ENCODE results near the gene ZRANB2. TPM values are rescaled to one million over a fixed set of nuclear protein-coding genes. Genes with fewer than 3 reads are reported as not detected.

ZRANB2 gene
- total RNA-seq (2014; rRNA removed; shearing (Covaris generic)) (29.3 and 33.8 TPM in 2 replicates), polyA plus RNA-seq (2016; fragmentation: Nextera tagmentation; extraction: Ambion mirVana) (67.7 and 76.7 TPM in 2 replicates)

- Histone ChIP-seq H3K9me3 (ENCODE audit: low read depth) (no peaks in the 10 kb centered on the region), H2AFZ (peak within 1 kb of the TSS; percentile 88), H3K27ac (peak within 1 kb of the TSS; percentile 91), H3K27me3 (replicated peaks; ENCODE audit: insufficient read depth) (no peaks in the 10 kb centered on the region), H3K4me2 (ENCODE audit: unreplicated experiment) (peak within 1 kb of the TSS; percentile 99), H4K20me1 (ENCODE audit: insufficient read depth) (peaks cover 16% of the 10 kb centered on the region), H3K4me1 (ENCODE audit: insufficient read depth) (peaks cover 25% of the 10 kb centered on the region), H3K4me3 (peak within 1 kb of the TSS; percentile 100), H3F3A (ENCODE audit: insufficient read depth) (peaks cover 6% of the 10 kb centered on the region; the same call in 1 of the 2 replicates), H3K36me3 (ENCODE audit: low read depth) (peaks cover 29% of the 10 kb centered on the region), H3K9ac (peak within 1 kb of the TSS; percentile 97), H3K79me2 (ENCODE audit: insufficient read depth) (peaks cover 53% of the 10 kb centered on the region), H3K9me2 (ENCODE audit: insufficient read depth) (no peaks in the 10 kb centered on the region)
- 1 to 2% methylated on average over 33 of the region's 33 CpGs for WGBS, 2 experiments (ENCODE audit: low coverage in 1 of 2, low lambda C conversion rate in 2 of 2, missing lambda C conversion rate in 2 of 2)
- TF ChIP-seq EZH2 (IDR thresholded peaks at IDR 0.05; ENCODE audit: insufficient read depth, poor library complexity, severe bottlenecking) (no peak), EZH2phosphoT487 (IDR thresholded peaks at IDR 0.05; ENCODE audit: insufficient read depth, low read depth) (no peak)
- in situ Hi-C loops (cut with MboI), result no loop called here
- peak; percentile 97 for DNase-seq
Observed at GRCh38 chr1:71080739-71081696, at the start of gene ZRANB2. TSS of gene ZRANB2 (minus strand) at chr1:71081035. CDS start at chr1:71080995, 40 bp downstream.

- H3K4me3 ChIP-seq, result no peak overlapping the region
- H3K27ac ChIP-seq, result no peak overlapping the region
- peaks cover 3% of the 10 kb centered on the region for H3K9me3 ChIP-seq (ENCODE audit: low read depth)
- in situ Hi-C loops (cut with MboI), result no loop called here
- H3K9me2 ChIP-seq (ENCODE audit: insufficient read depth), result no peaks in the 10 kb centered on the region
- H3K79me2 ChIP-seq (ENCODE audit: insufficient read depth), result no peaks in the 10 kb centered on the region
- no peaks in the 10 kb centered on the region for H3K36me3 ChIP-seq (ENCODE audit: low read depth)
- 14% methylated on average over 2 of the region's 2 CpGs for WGBS, 2 experiments (ENCODE audit: low coverage in 1 of 2, low lambda C conversion rate in 2 of 2, missing lambda C conversion rate in 2 of 2)
- H2AFZ ChIP-seq, result no peak overlapping the region
- TF ChIP-seq EZH2 (IDR thresholded peaks at IDR 0.05; ENCODE audit: insufficient read depth, poor library complexity, severe bottlenecking) (no peak), EZH2phosphoT487 (IDR thresholded peaks at IDR 0.05; ENCODE audit: insufficient read depth, low read depth) (no peak)
- H3K9ac ChIP-seq, result no peak overlapping the region
- no peaks in the 10 kb centered on the region for H4K20me1 ChIP-seq (ENCODE audit: insufficient read depth)
- no peaks in the 10 kb centered on the region for H3K4me1 ChIP-seq (ENCODE audit: insufficient read depth)
- no peaks in the 10 kb centered on the region for H3K27me3 ChIP-seq (replicated peaks; ENCODE audit: insufficient read depth)
- no peaks in the 10 kb centered on the region for H3F3A ChIP-seq (ENCODE audit: insufficient read depth)
- H3K4me2 ChIP-seq (ENCODE audit: unreplicated experiment), result no peak overlapping the region
- DNase-seq, result no peak
Observed at GRCh38 chr1:71128060-71128459, 47.2 kb upstream of the ZRANB2 start.

GRCh38 chr1:71118086-71118485 is 37.3 kb upstream of the ZRANB2 start:
- H3K9ac ChIP-seq, result no peak overlapping the region
- H3K79me2 ChIP-seq (ENCODE audit: insufficient read depth), result no peaks in the 10 kb centered on the region
- no peak overlapping the region for H3K27ac ChIP-seq
- H2AFZ ChIP-seq, result no peak overlapping the region
- 39 to 44% methylated on average over 2 of the region's 2 CpGs for WGBS, 2 experiments (ENCODE audit: low coverage in 1 of 2, low lambda C conversion rate in 2 of 2, missing lambda C conversion rate in 2 of 2)
- H3K9me2 ChIP-seq (ENCODE audit: insufficient read depth), result no peaks in the 10 kb centered on the region
- H3F3A ChIP-seq (ENCODE audit: insufficient read depth), result no peaks in the 10 kb centered on the region
- TF ChIP-seq EZH2 (IDR thresholded peaks at IDR 0.05; ENCODE audit: insufficient read depth, poor library complexity, severe bottlenecking) (no peak), EZH2phosphoT487 (IDR thresholded peaks at IDR 0.05; ENCODE audit: insufficient read depth, low read depth) (no peak)
- no peak for DNase-seq
- no peaks in the 10 kb centered on the region for H3K36me3 ChIP-seq (ENCODE audit: low read depth)
- H3K27me3 ChIP-seq (replicated peaks; ENCODE audit: insufficient read depth), result no peaks in the 10 kb centered on the region
- H3K4me1 ChIP-seq (ENCODE audit: insufficient read depth), result no peaks in the 10 kb centered on the region
- in situ Hi-C loops (cut with MboI), result no loop called here
- no peak overlapping the region for H3K4me2 ChIP-seq (ENCODE audit: unreplicated experiment)
- H3K9me3 ChIP-seq (ENCODE audit: low read depth), result no peaks in the 10 kb centered on the region
- no peak overlapping the region for H3K4me3 ChIP-seq
- no peaks in the 10 kb centered on the region for H4K20me1 ChIP-seq (ENCODE audit: insufficient read depth)

- Histone ChIP-seq H3K36me3 (ENCODE audit: low read depth) (no peaks in the 10 kb centered on the region), H3K9ac (no peak overlapping the region), H3F3A (ENCODE audit: insufficient read depth) (no peaks in the 10 kb centered on the region), H3K4me1 (ENCODE audit: insufficient read depth) (no peaks in the 10 kb centered on the region), H3K79me2 (ENCODE audit: insufficient read depth) (no peaks in the 10 kb centered on the region), H2AFZ (no peak overlapping the region), H3K4me3 (no peak overlapping the region), H3K9me2 (ENCODE audit: insufficient read depth) (no peaks in the 10 kb centered on the region), H3K4me2 (ENCODE audit: unreplicated experiment) (no peak overlapping the region), H3K27me3 (replicated peaks; ENCODE audit: insufficient read depth) (no peaks in the 10 kb centered on the region), H3K9me3 (ENCODE audit: low read depth) (no peaks in the 10 kb centered on the region), H4K20me1 (ENCODE audit: insufficient read depth) (no peaks in the 10 kb centered on the region), H3K27ac (no peak overlapping the region)
- TF ChIP-seq EZH2 (IDR thresholded peaks at IDR 0.05; ENCODE audit: insufficient read depth, poor library complexity, severe bottlenecking) (no peak), EZH2phosphoT487 (IDR thresholded peaks at IDR 0.05; ENCODE audit: insufficient read depth, low read depth) (no peak)
- WGBS, 2 experiments (ENCODE audit: low coverage in 1 of 2, low lambda C conversion rate in 2 of 2, missing lambda C conversion rate in 2 of 2), result 45 to 53% methylated on average over 2 of the region's 2 CpGs
- no peak for DNase-seq
- in situ Hi-C loops (cut with MboI), result no loop called here
Observed at GRCh38 chr1:71116729-71117128, 35.9 kb upstream of the ZRANB2 start.
